Vagina (tissue), 2 donors: ENCODE measurements around the gene CHST6.

Experiments
- POLR2AphosphoS5 ChIP-seq, 2 donors: sonication (generic); formaldehyde crosslinking; IDR thresholded peaks; one replicate each; pipeline ENCODE4 v1.9.0; 2017; ENCODE audit warnings: antibody characterized with exemption in 2 of 2, mild to moderate bottlenecking in 2 of 2, low read depth in 1 of 2; ENCODE audit not compliant: insufficient read depth in 1 of 2
- TF ChIP-seq, protein P1 (sequence below), 3 experiments: fragments of 450-650 bp in 2 of 3; fragments of 200-600 bp in 1 of 3; sonication (generic) in 1 of 3; IDR thresholded peaks; one replicate each; pipeline ENCODE4 v1.5.1; 2017 to 2019; ENCODE audit warnings: antibody characterized with exemption in 3 of 3, mild to moderate bottlenecking in 2 of 3, moderate library complexity in 2 of 3

- TF ChIP-seq POLR2AphosphoS5 (IDR thresholded peaks at IDR 0.05; ENCODE audit: insufficient read depth in 1 of 2, low read depth in 1 of 2), result no peak
- TF ChIP-seq, protein P1, sequence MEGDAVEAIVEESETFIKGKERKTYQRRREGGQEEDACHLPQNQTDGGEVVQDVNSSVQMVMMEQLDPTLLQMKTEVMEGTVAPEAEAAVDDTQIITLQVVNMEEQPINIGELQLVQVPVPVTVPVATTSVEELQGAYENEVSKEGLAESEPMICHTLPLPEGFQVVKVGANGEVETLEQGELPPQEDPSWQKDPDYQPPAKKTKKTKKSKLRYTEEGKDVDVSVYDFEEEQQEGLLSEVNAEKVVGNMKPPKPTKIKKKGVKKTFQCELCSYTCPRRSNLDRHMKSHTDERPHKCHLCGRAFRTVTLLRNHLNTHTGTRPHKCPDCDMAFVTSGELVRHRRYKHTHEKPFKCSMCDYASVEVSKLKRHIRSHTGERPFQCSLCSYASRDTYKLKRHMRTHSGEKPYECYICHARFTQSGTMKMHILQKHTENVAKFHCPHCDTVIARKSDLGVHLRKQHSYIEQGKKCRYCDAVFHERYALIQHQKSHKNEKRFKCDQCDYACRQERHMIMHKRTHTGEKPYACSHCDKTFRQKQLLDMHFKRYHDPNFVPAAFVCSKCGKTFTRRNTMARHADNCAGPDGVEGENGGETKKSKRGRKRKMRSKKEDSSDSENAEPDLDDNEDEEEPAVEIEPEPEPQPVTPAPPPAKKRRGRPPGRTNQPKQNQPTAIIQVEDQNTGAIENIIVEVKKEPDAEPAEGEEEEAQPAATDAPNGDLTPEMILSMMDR (IDR thresholded peaks at IDR 0.05), result no peak
Observed at GRCh38 chr16:75477680-75478473, 17.4 kb downstream of the CHST6 start.
